NT2/D1 (cell line): ENCODE data around the gene ELFN2.

Source experiments
- DNase-seq: peaks from one replicate; pipeline ENCODE4 v3.0.0-alpha.2; 2011; ENCODE audit warnings: low read depth, low spot score
- H3K27me3 ChIP-seq: 2 replicates; pipeline ENCODE4 v1.6.0; 2011; ENCODE audit warnings: mild to moderate bottlenecking; ENCODE audit not compliant: insufficient read length, insufficient read depth
- H3K36me3 ChIP-seq: 2 replicates; pipeline ENCODE4 v1.6.1; 2011; ENCODE audit warnings: mild to moderate bottlenecking, low read length, mixed read lengths; ENCODE audit not compliant: insufficient read depth, insufficient read length
- H3K4me1 ChIP-seq: 2 replicates; pipeline ENCODE4 v1.5.1; 2011; ENCODE audit not compliant: insufficient read depth, insufficient read length
- H3K4me3 ChIP-seq: 2 replicates; pipeline ENCODE4 v1.5.1; 2011; ENCODE audit warnings: low read depth; ENCODE audit not compliant: insufficient read length
- H3K9ac ChIP-seq: 2 replicates; pipeline ENCODE4 v1.6.0; 2011; ENCODE audit warnings: low read depth; ENCODE audit not compliant: insufficient read length
- H3K9me3 ChIP-seq: 2 replicates; pipeline ENCODE4 v1.5.1; 2011; ENCODE audit warnings: mild to moderate bottlenecking, low read length; ENCODE audit not compliant: insufficient read depth
- SUZ12 ChIP-seq: IDR thresholded peaks from 2 replicates; pipeline ENCODE4 v1.6.1; 2011; ENCODE audit not compliant: insufficient read length, insufficient read depth; ENCODE audit errors: extremely low read depth
- YY1 ChIP-seq: IDR thresholded peaks from 2 replicates; pipeline ENCODE4 v1.6.1; 2011; ENCODE audit not compliant: insufficient read length, insufficient read depth
- ZNF274 ChIP-seq: IDR thresholded peaks from 2 replicates; pipeline ENCODE4 v1.6.1; 2011; ENCODE audit warnings: mild to moderate bottlenecking, low read depth, low read length

ELFN2 gene

DNA sequence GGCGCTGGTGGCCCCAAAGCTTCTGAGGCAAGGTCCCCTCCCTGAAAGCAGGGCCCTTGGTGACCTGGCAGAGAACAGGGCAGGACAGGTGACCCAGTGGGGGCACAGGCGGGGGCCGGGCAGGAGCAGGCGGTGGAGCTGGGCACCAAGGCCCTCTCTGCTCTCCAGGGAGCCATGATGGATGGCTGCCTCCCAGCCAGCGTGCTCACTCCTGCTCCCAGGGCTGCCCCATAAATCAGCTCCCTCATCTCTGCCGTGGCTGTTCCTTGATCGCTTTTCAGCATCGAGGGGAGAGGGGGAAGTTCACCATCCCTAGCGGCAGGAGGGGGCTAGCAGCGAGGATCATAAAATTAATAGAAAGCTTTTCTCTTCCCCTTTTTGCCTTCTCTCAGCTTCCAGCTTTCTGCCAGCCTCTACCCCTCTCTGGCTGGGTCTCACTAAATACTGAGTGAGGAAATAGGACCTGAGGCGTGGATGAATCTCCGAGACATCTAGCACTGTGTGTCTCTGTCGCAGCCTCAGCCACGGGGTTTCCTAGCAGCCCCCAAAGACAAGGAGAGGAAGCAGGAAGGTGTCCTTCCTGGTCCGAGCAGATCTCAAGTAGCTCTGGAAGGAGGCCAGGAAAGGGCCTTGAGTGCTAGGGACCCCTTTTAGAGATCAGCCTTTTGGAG lies 22.2 kb upstream of the ELFN2 start:
- no peak overlapping the region for H3K9ac ChIP-seq
- H3K9me3 ChIP-seq, result peaks cover 4% of the 10 kb centered on the region; the same call in 1 of the 2 replicates
- no peak for DNase-seq
- no peak overlapping the region for H3K4me3 ChIP-seq
- TF ChIP-seq SUZ12, result no peak
- no peak for TF ChIP-seq ZNF274
- no peak for TF ChIP-seq YY1
- no peaks in the 10 kb centered on the region for H3K27me3 ChIP-seq
- H3K36me3 ChIP-seq, result no peaks in the 10 kb centered on the region
- H3K4me1 ChIP-seq, result peaks cover 2% of the 10 kb centered on the region

GRCh38 chr22:37448516-37449127 lies 21.3 kb upstream of the ELFN2 start:
- no peaks in the 10 kb centered on the region for H3K27me3 ChIP-seq
- no peak for TF ChIP-seq YY1
- TF ChIP-seq ZNF274, result no peak
- no peaks in the 10 kb centered on the region for H3K36me3 ChIP-seq
- DNase-seq, result no peak
- no peak overlapping the region for H3K4me3 ChIP-seq
- H3K9me3 ChIP-seq, result no peaks in the 10 kb centered on the region
- H3K9ac ChIP-seq, result no peak overlapping the region
- H3K4me1 ChIP-seq, result peaks cover 2% of the 10 kb centered on the region

GRCh38 chr22:37445501-37445900 lies 18.2 kb upstream of the ELFN2 start:
- H3K9ac ChIP-seq, result no peak overlapping the region
- H3K27me3 ChIP-seq, result no peaks in the 10 kb centered on the region
- no peak overlapping the region for H3K4me3 ChIP-seq
- H3K9me3 ChIP-seq, result peaks cover 7% of the 10 kb centered on the region; the same call in 1 of the 2 replicates
- H3K4me1 ChIP-seq, result peaks cover 2% of the 10 kb centered on the region
- TF ChIP-seq YY1 (no peak), ZNF274 (no peak), SUZ12 (no peak)
- DNase-seq, result no peak
- H3K36me3 ChIP-seq, result no peaks in the 10 kb centered on the region

DNA sequence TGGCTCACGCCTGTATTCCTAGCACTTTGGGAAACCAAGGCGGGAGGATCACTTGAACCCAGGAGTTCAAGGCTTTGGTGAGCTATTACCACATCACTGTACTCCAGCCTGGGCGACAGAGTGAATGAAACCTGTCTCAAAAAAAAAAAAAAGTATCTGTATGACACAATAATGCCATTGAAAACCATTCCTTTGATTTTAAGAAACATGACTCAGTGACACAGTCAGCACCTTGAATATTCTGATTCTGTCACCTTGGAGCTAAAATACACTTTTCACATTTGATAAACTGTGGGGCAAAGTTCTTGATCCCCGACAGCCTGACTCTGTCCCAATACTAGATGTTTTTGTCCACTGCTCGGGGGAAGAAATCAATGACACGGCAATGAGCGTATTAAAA lies 16.7 kb upstream of the ELFN2 start:
- Histone ChIP-seq H3K4me1 (peaks cover 2% of the 10 kb centered on the region), H3K27me3 (no peaks in the 10 kb centered on the region), H3K9ac (no peak overlapping the region), H3K4me3 (no peak overlapping the region), H3K36me3 (no peaks in the 10 kb centered on the region), H3K9me3 (peaks cover 10% of the 10 kb centered on the region; the same call in 1 of the 2 replicates)
- TF ChIP-seq ZNF274, result no peak
- TF ChIP-seq YY1, result no peak
- no peak for TF ChIP-seq SUZ12
- DNase-seq, result no peak

- H3K4me3 ChIP-seq, result no peak overlapping the region
- peaks cover 10% of the 10 kb centered on the region; the same call in 1 of the 2 replicates for H3K9me3 ChIP-seq
- H3K9ac ChIP-seq, result no peak overlapping the region
- no peak for TF ChIP-seq ZNF274
- TF ChIP-seq SUZ12, result no peak
- no peak for TF ChIP-seq YY1
- DNase-seq, result no peak
- no peaks in the 10 kb centered on the region for H3K4me1 ChIP-seq
- H3K36me3 ChIP-seq, result no peaks in the 10 kb centered on the region
- no peaks in the 10 kb centered on the region for H3K27me3 ChIP-seq
These were observed 15.8 kb upstream of the ELFN2 start for GRCh38 chr22:37443086-37443485.

GRCh38 chr22:37442537-37442936 lies 15.3 kb upstream of the ELFN2 start:
- Histone ChIP-seq H3K9me3 (peaks cover 10% of the 10 kb centered on the region; the same call in 1 of the 2 replicates), H3K4me3 (no peak overlapping the region), H3K4me1 (no peaks in the 10 kb centered on the region), H3K36me3 (no peaks in the 10 kb centered on the region), H3K27me3 (no peaks in the 10 kb centered on the region), H3K9ac (no peak overlapping the region)
- TF ChIP-seq YY1 (no peak), SUZ12 (no peak), ZNF274 (no peak)
- no peak for DNase-seq

- Histone ChIP-seq H3K9ac (no peak overlapping the region), H3K36me3 (no peaks in the 10 kb centered on the region), H3K4me3 (no peak overlapping the region), H3K4me1 (no peaks in the 10 kb centered on the region), H3K9me3 (peaks cover 10% of the 10 kb centered on the region; the same call in 1 of the 2 replicates), H3K27me3 (no peaks in the 10 kb centered on the region)
- no peak for TF ChIP-seq ZNF274
- TF ChIP-seq YY1, result no peak
- no peak for TF ChIP-seq SUZ12
- DNase-seq, result no peak
These were observed 14.9 kb upstream of the ELFN2 start for GRCh38 chr22:37442135-37442534.
